ENCODE results near the gene RMDN2. TPM values are rescaled to one million over a fixed set of nuclear protein-coding genes. Genes with fewer than 3 reads are reported as not detected.

Gene RMDN2
- total and polyA plus RNA-seq, 4 donors = 7.3 to 30.6 (median 13.3) TPM

GRCh38 chr2:38039121-38039910 lies 114.2 kb downstream of the RMDN2 start:
- Histone ChIP-seq H3K27me3 (ENCODE audit: control insufficient read depth in 4 of 4, insufficient read depth in 4 of 4, low read length in 3 of 4) (peaks cover 0 to 3% (median 0%) of the 10 kb centered on the region in 4 donors), H3K4me1 (ENCODE audit: control insufficient read depth in 4 of 4, insufficient read depth in 4 of 4, low read length in 3 of 4) (peaks cover 0 to 8% (median 6%) of the 10 kb centered on the region in 4 donors), H3K4me3 (ENCODE audit: low read depth in 1 of 3, low read length in 3 of 3) (no peak overlapping the region), H3K27ac (ENCODE audit: low read depth in 1 of 2, low read length in 2 of 2) (no peak overlapping the region), H3K9me3 (ENCODE audit: control insufficient read depth in 4 of 4, low read length in 3 of 4) (no peaks in the 10 kb centered on the region), H3K9ac (ENCODE audit: low read depth in 1 of 2, low read length in 2 of 2) (no peak overlapping the region), H3K36me3 (ENCODE audit: control insufficient read depth in 4 of 4, insufficient read depth in 3 of 4, low read depth in 1 of 4, low read length in 3 of 4) (no peaks in the 10 kb centered on the region)
- TF ChIP-seq SP1 (IDR thresholded peaks at IDR 0.05) = no peak
- DNase-seq (ENCODE audit: low spot score) = no peak
- 84% methylated on average over 9 of the region's 9 CpGs for WGBS

GRCh38 chr2:38045811-38046210 lies 120.7 kb downstream of the RMDN2 start:
- Histone ChIP-seq H3K27ac (ENCODE audit: low read depth in 1 of 2, low read length in 2 of 2) (no peak overlapping the region), H3K9me3 (ENCODE audit: control insufficient read depth in 4 of 4, low read length in 3 of 4) (no peaks in the 10 kb centered on the region), H3K36me3 (ENCODE audit: control insufficient read depth in 4 of 4, insufficient read depth in 3 of 4, low read depth in 1 of 4, low read length in 3 of 4) (no peaks in the 10 kb centered on the region), H3K9ac (ENCODE audit: low read depth in 1 of 2, low read length in 2 of 2) (no peak overlapping the region), H3K27me3 (ENCODE audit: control insufficient read depth in 4 of 4, insufficient read depth in 4 of 4, low read length in 3 of 4) (no peaks in the 10 kb centered on the region), H3K4me1 (ENCODE audit: control insufficient read depth in 4 of 4, insufficient read depth in 4 of 4, low read length in 3 of 4) (no peaks in the 10 kb centered on the region), H3K4me3 (ENCODE audit: low read depth in 1 of 3, low read length in 3 of 3) (no peak overlapping the region)
- WGBS = 90% methylated on average over 4 of the region's 4 CpGs
- no peak for TF ChIP-seq MAX (IDR thresholded peaks at IDR 0.05)
- no peak for TF ChIP-seq ATF3 (IDR thresholded peaks at IDR 0.05)
- TF ChIP-seq HNF4A (conservative IDR thresholded peaks at IDR 0.05) = no peak
- TF ChIP-seq FOXA1 (IDR thresholded peaks at IDR 0.05) = no peak
- TF ChIP-seq ZBTB33 (IDR thresholded peaks at IDR 0.05) = no peak
- no peak for TF ChIP-seq YY1 (IDR thresholded peaks at IDR 0.05)
- TF ChIP-seq JUND (IDR thresholded peaks at IDR 0.05) = no peak
- TF ChIP-seq REST (IDR thresholded peaks at IDR 0.05) = no peak
- TF ChIP-seq GABPA (IDR thresholded peaks at IDR 0.05 in 1 of 2, conservative IDR thresholded peaks at IDR 0.05 in 1 of 2) = no peak
- TF ChIP-seq NR2F2 (IDR thresholded peaks at IDR 0.05) = no peak
- TF ChIP-seq RXRA (IDR thresholded peaks at IDR 0.05) = no peak
- TF ChIP-seq EGR1 (IDR thresholded peaks at IDR 0.05; ENCODE audit: low read depth in 2 of 2) = no peak
- no peak for TF ChIP-seq HNF4G (IDR thresholded peaks at IDR 0.05)
- no peak for TF ChIP-seq CTCF (IDR thresholded peaks at IDR 0.05; ENCODE audit: low read depth, low read length, missing input control)
- no peak for TF ChIP-seq SP1 (IDR thresholded peaks at IDR 0.05)
- no peak for DNase-seq (ENCODE audit: low spot score)

All from liver (tissue), 9 donors.